ENCODE measurements around the gene KIF2A.

DNA sequence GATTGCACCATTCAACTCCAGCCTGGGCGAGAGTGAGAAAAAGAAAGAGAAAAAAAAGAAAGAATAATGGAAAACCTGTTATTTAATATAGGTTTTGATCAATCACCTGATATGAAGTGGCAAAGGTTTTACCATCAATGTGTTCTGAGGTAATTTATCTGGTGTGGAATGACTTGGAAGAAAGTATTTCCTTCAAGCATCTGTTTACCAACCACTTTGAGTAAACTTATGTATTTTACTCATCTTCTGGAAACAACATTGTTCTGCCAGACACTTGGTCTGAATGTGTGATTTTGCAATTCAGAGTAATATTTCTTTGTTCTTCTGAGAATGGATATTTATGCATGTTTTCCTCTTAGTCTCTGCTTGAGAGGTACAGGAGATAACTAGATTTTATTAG is 24.3 kb downstream of the KIF2A start:
- TF ChIP-seq EZH2 (IDR thresholded peaks at IDR 0.05; ENCODE audit: borderline replicate concordance, low read depth, low read length, severe bottlenecking) (no peak), CTCF (IDR thresholded peaks at IDR 0.05; ENCODE audit: borderline replicate concordance, extremely low read depth, low read length, poor library complexity, severe bottlenecking) (no peak)
